GM12874 (cell line): ENCODE data around the gene SMTN.

Experiments used
- CTCF ChIP-seq: IDR thresholded peaks from 2 replicates; pipeline ENCODE4 v1.5.1; 2011; ENCODE audit warnings: low read depth, mild to moderate bottlenecking, control low read depth, low read length, moderate library complexity; ENCODE audit not compliant: insufficient read depth

Gene SMTN

GRCh38 chr22:31128156-31128555, 47.0 kb downstream of the SMTN start:
- TF ChIP-seq CTCF: no peak

GRCh38 chr22:31130873-31131272, 49.8 kb downstream of the SMTN start:
- TF ChIP-seq CTCF: no peak

GRCh38 chr22:31133911-31134310, 52.8 kb downstream of the SMTN start:
- no peak for TF ChIP-seq CTCF

- TF ChIP-seq CTCF: no peak
These were observed 53.6 kb downstream of the SMTN start for GRCh38 chr22:31134688-31135087.

- TF ChIP-seq CTCF: no peak
These were observed 54.6 kb downstream of the SMTN start for GRCh38 chr22:31135706-31136105.

GRCh38 chr22:31136155-31136554, 55.0 kb downstream of the SMTN start:
- TF ChIP-seq CTCF: no peak

GRCh38 chr22:31136711-31137110, 55.6 kb downstream of the SMTN start:
- TF ChIP-seq CTCF: no peak

GRCh38 chr22:31137721-31138120, 56.6 kb downstream of the SMTN start:
- TF ChIP-seq CTCF: no peak
